Activated naive CD4-positive, alpha-beta T cell treated with anti-CD3 and anti-CD28 coated beads for 36 hours (primary cell): Measurements from ENCODE around the gene TAS1R3. TPM values are rescaled to one million over a fixed set of nuclear protein-coding genes. Genes with fewer than 3 reads are reported as not detected.
A peak's percentile ranks its signal among the peaks of the same experiment; 100 is the strongest.

Experiments
- CTCF ChIA-PET: fragments of 350-600 bp; sonication (Branson Sonifier 250); formaldehyde crosslinking; loops from one replicate; lab custom pipeline; 2021; ENCODE audit warnings: antibody characterized with exemption; lab: Charles Lee
- DNase-seq: peaks from one replicate; pipeline ENCODE4 v3.0.0-alpha.2; 2020
- H3K27ac Mint-ChIP-seq: one replicate; pipeline ENCODE4 v1.8.0; 2021; ENCODE audit warnings: mild to moderate bottlenecking, mixed read lengths
- H3K27me3 Mint-ChIP-seq: one replicate; pipeline ENCODE4 v1.8.0; 2021; ENCODE audit warnings: low read depth, mixed read lengths
- H3K36me3 Mint-ChIP-seq: one replicate; pipeline ENCODE4 v1.8.0; 2021; ENCODE audit warnings: low read depth, mixed read lengths
- H3K4me1 Mint-ChIP-seq: one replicate; pipeline ENCODE4 v1.8.0; 2021; ENCODE audit warnings: low read depth, mixed read lengths
- H3K4me3 Mint-ChIP-seq: one replicate; pipeline ENCODE4 v1.8.0; 2021; ENCODE audit warnings: mild to moderate bottlenecking, moderate library complexity, mixed read lengths
- H3K9me3 Mint-ChIP-seq: one replicate; pipeline ENCODE4 v1.8.0; 2021; ENCODE audit warnings: mixed read lengths
- intact Hi-C: fragments of 100-400 bp; cut with micrococcal nuclease; formaldehyde crosslinking; loops from one replicate; pipeline ENCODE4 v1.15.1; 2023
- total RNA-seq, 2 experiments: library from RNA; stranded (reverse); gene quantifications; one replicate each; pipeline ENCODE4 v1.2.3, GENCODE V29; 2021

Gene TAS1R3
- total RNA-seq, 2 experiments from 2014 or later, result 0.10 to 0.14 TPM

DNA sequence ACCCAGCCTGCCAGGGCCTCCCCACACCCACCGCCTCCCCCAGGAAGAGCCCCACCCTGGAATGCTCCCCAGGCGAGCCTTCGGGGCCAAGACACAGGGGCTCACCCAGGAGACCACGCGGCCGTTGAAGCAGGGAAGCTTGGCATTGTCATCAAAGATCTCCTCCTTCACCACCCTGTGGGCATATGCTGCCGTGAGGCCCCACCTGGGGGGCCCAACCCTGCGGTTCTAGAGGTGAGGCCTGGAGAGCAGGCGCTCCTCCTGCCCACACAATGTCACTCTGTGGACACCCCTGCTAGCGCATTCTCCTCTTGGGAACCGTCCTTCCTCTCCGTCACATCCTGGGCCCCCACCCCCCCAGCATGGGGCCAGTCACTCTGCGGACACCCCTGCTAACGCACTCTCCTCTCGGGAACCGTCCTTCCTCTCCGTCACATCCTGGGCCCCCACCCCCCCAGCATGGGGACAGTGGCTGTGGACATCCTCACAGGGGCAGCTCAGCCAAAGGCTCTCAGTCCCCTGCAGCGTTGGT, 11.6 kb downstream of the TAS1R3 start:
- no peak overlapping the region for H3K4me3 Mint-ChIP-seq
- no peak overlapping the region for H3K27ac Mint-ChIP-seq
- CTCF ChIA-PET, result interaction anchor here (1.4 kb wide), 1 partner anchor 29 kb away, joined by 4 read pairs; no protein-coding TSS in a partner anchor
- no peaks in the 10 kb centered on the region for H3K27me3 Mint-ChIP-seq
- intact Hi-C loops, result no loop called here
- H3K9me3 Mint-ChIP-seq, result no peaks in the 10 kb centered on the region
- no peak for DNase-seq
- peaks cover 21% of the 10 kb centered on the region for H3K4me1 Mint-ChIP-seq
- peaks cover 15% of the 10 kb centered on the region for H3K36me3 Mint-ChIP-seq

- CTCF ChIA-PET, result interaction anchor here (1.4 kb wide), 1 partner anchor 28 kb away, joined by 4 read pairs; no protein-coding TSS in a partner anchor
- Mint-ChIP-seq H3K4me3 (no peak overlapping the region), H3K4me1 (peaks cover 23% of the 10 kb centered on the region), H3K27me3 (no peaks in the 10 kb centered on the region), H3K27ac (no peak overlapping the region), H3K36me3 (peaks cover 12% of the 10 kb centered on the region), H3K9me3 (no peaks in the 10 kb centered on the region)
- intact Hi-C loops, result no loop called here
- no peak for DNase-seq
These were observed 12.8 kb downstream of the TAS1R3 start for GRCh38 chr1:1343811-1344421.

DNA sequence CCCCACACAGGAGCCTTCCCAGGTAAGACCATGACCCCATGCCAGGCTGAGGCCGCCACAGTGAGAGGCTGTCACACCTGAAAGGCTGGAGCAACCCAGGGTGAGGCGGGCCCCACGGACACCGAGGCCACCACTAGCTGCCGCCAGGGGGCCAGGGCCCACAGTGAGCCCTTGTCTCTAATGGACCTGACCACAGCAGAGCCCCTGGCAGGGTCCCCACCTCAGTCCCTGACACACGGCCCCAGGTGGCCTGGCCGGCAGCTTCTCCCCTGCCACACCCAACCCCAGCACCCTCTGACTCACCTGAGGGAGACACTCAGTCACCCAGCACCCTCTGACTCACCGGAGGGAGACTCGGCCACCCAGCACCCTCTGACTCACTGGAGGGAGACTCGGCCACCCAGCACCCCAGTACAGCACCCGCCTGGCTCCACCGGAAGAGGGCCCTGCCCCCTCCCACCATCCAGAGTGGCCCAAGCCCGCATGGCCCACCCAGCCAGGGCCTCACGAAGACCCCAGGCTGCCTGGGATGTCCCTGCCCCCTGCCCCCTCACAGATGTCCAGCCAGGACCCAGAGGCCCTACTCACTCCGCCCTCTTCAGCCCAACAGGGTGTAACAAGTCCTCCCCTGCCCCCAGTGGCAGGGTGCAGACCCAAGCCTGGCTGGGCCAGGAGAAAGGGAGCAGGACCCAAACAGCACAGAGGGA, 13.7 kb downstream of the TAS1R3 start:
- H3K27ac Mint-ChIP-seq, result no peak overlapping the region
- DNase-seq, result peak; percentile 55

GRCh38 chr1:1345384-1345783, 14.3 kb downstream of the TAS1R3 start:
- H3K9me3 Mint-ChIP-seq, result no peaks in the 10 kb centered on the region
- peaks cover 23% of the 10 kb centered on the region for H3K4me1 Mint-ChIP-seq
- intact Hi-C loops, result no loop called here
- H3K27ac Mint-ChIP-seq, result no peak overlapping the region
- CTCF ChIA-PET, result interaction anchor here (0.9 to 1.3 kb wide), 2 partner anchors 26 to 27 kb away, joined by 3 read pairs; no protein-coding TSS in a partner anchor
- H3K36me3 Mint-ChIP-seq, result peaks cover 10% of the 10 kb centered on the region
- DNase-seq, result no peak
- H3K27me3 Mint-ChIP-seq, result no peaks in the 10 kb centered on the region
- H3K4me3 Mint-ChIP-seq, result no peak overlapping the region

More for the DNA sequence above, 13.7 kb downstream of the TAS1R3 start:
- Mint-ChIP-seq H3K4me3 (no peak overlapping the region), H3K36me3 (peaks cover 11% of the 10 kb centered on the region), H3K4me1 (peaks cover 23% of the 10 kb centered on the region), H3K9me3 (no peaks in the 10 kb centered on the region), H3K27me3 (no peaks in the 10 kb centered on the region)
- CTCF ChIA-PET, result interaction anchor here (1.3 kb wide), 1 partner anchor 26 kb away, joined by 3 read pairs; no protein-coding TSS in a partner anchor
- intact Hi-C loops, result no loop called here

GRCh38 chr1:1345860-1346500, 14.9 kb downstream of the TAS1R3 start:
- no peak overlapping the region for H3K27ac Mint-ChIP-seq
- CTCF ChIA-PET, result interaction anchor here (0.8 to 1.3 kb wide), 3 partner anchors 25 to 39 kb away, joined by 3 to 5 read pairs (median 3); partner anchors contain the start of gene ACAP3
- intact Hi-C loops, result loop anchor here (2.0 kb wide), 1 partner anchor 165 kb away; no protein-coding TSS in a partner anchor
- H3K4me3 Mint-ChIP-seq, result no peak overlapping the region
- no peaks in the 10 kb centered on the region for H3K9me3 Mint-ChIP-seq
- peaks cover 23% of the 10 kb centered on the region for H3K4me1 Mint-ChIP-seq
- DNase-seq, result no peak
- no peaks in the 10 kb centered on the region for H3K27me3 Mint-ChIP-seq
- peaks cover 4% of the 10 kb centered on the region for H3K36me3 Mint-ChIP-seq

GRCh38 chr1:1346501-1346890, 15.4 kb downstream of the TAS1R3 start:
- Mint-ChIP-seq H3K4me1 (peaks cover 23% of the 10 kb centered on the region), H3K27me3 (no peaks in the 10 kb centered on the region), H3K4me3 (no peak overlapping the region), H3K27ac (no peak overlapping the region), H3K36me3 (no peaks in the 10 kb centered on the region), H3K9me3 (no peaks in the 10 kb centered on the region)
- intact Hi-C loops, result loop anchor here (2.0 kb wide), 1 partner anchor 164 kb away; no protein-coding TSS in a partner anchor
- CTCF ChIA-PET, result interaction anchor here (0.8 to 0.9 kb wide), 2 partner anchors 26 to 39 kb away, joined by 3 to 5 read pairs; partner anchors contain the start of gene ACAP3
- no peak for DNase-seq

GRCh38 chr1:1347026-1347595, 16.0 kb downstream of the TAS1R3 start:
- Mint-ChIP-seq H3K36me3 (no peaks in the 10 kb centered on the region), H3K27me3 (no peaks in the 10 kb centered on the region), H3K4me1 (peaks cover 23% of the 10 kb centered on the region), H3K9me3 (no peaks in the 10 kb centered on the region), H3K27ac (no peak overlapping the region), H3K4me3 (peak overlapping the region; percentile 76)
- intact Hi-C loops, result loop anchor here (2.0 kb wide), 1 partner anchor 164 kb away; no protein-coding TSS in a partner anchor
- no peak for DNase-seq
- CTCF ChIA-PET, result interaction anchor here (0.8 kb wide), 1 partner anchor 40 kb away, joined by 5 read pairs; the partner anchor contains the start of gene ACAP3

DNA sequence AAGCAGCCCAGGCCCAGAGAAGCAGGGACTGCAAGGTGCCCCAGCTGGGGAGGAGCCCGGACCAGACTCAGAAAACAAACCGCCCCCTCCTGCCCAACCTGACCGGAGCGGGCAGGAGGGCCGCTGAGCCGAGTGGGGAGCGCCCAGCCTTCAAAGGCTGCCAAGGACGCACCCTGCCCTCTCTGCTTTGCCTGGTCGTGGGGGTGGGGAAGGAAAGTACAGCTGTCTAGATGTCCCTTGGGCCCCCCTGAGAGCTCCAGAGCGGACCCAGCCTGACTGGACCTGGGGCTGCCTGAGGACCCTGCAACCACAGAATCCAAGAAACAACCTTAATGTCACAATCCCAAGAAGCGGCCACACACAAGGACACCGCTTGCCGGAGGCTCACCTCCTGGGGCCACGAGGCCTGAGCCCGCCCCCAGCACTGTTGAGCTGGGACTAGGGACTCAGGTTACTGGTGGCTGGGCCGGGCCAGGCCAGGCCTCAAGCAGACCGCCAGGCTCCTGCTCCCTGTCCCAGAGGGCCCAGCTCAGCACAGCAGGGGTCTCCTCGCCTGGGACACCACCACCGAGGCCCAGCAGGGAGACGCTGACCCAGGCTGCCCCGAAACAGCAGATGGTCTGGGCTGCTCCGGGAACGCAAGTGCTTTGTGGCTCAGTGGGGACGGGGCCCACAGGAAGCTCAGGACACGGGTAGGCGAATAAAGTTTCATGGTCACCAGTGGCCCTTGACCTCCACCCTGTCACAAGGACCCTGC, 16.8 kb downstream of the TAS1R3 start:
- DNase-seq, result no peak
- H3K9me3 Mint-ChIP-seq, result no peaks in the 10 kb centered on the region
- CTCF ChIA-PET, result interaction anchor here (1.0 to 1.5 kb wide), 3 partner anchors 24 to 157 kb away, joined by 3 to 6 read pairs (median 4); partner anchors contain the start of gene AURKAIP1

DNA sequence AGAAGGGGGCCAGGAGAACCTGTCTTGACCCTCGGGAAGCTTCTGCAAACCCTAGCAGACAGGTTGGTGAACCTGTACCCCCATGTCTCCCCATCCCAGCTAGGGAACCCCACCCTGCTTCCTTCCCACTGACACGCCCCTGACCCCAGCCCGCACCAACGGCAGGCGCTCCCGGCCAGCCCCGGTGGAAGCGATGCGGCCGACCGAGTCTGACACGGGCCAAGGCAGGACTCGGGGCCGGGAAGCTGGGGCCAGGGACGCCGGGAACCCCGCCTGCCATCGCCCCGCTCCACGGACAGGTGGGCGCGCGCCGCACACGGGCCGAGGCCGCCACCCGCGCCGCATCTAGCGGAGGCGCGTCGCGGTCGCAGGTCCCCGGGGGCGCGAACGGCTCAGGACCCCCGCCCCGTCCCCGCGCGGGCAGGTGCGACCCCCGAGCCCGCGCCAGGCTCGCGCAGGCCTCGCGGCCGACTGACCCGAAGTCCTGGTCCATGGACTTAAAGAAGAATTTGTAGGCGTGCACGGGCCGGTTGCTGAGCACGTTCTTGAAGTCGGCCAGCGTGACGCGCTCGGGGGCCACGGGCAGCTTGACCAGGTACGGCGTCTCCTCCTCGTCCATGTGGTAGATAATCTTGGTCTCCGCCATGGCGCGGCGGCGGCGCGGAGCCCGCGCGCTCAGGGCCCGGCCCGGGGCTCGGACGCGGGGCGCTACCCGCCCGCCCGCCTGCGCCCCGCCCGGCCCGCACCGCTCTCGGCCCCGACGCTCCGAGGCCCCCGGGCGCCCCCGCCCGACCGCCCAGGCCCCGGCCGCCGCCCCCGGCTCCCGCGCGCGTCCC, 17.6 kb downstream of the TAS1R3 start:
- H3K27ac Mint-ChIP-seq, result no peak overlapping the region
- peak overlapping the region; percentile 76 for H3K4me3 Mint-ChIP-seq
- no peaks in the 10 kb centered on the region for H3K36me3 Mint-ChIP-seq
- H3K27me3 Mint-ChIP-seq, result peaks cover 5% of the 10 kb centered on the region
- H3K4me1 Mint-ChIP-seq, result peaks cover 25% of the 10 kb centered on the region
- no peak for DNase-seq
- CTCF ChIA-PET, result interaction anchor here (1.0 to 1.5 kb wide), 3 partner anchors 23 to 156 kb away, joined by 3 to 6 read pairs (median 4); partner anchors contain the start of gene AURKAIP1
- H3K9me3 Mint-ChIP-seq, result no peaks in the 10 kb centered on the region
- intact Hi-C loops, result loop anchor here (1.0 to 2.0 kb wide), 3 partner anchors 24 to 40 kb away; partner anchors contain the start of genes AURKAIP1, CPTP, INTS11 and PUSL1

More for the DNA sequence above, 16.8 kb downstream of the TAS1R3 start:
- H3K36me3 Mint-ChIP-seq, result no peaks in the 10 kb centered on the region
- peaks cover 3% of the 10 kb centered on the region for H3K27me3 Mint-ChIP-seq
- peaks cover 25% of the 10 kb centered on the region for H3K4me1 Mint-ChIP-seq
- H3K27ac Mint-ChIP-seq, result no peak overlapping the region
- intact Hi-C loops, result loop anchor here (2.0 kb wide), 2 partner anchors 23 to 163 kb away; partner anchors contain the start of genes CPTP and INTS11
- H3K4me3 Mint-ChIP-seq, result peak overlapping the region; percentile 76

- Mint-ChIP-seq H3K27me3 (peaks cover 12% of the 10 kb centered on the region), H3K4me3 (peak within 1 kb of the TSS; percentile 76)
- intact Hi-C loops, result loop anchor here (1.0 to 2.0 kb wide), 3 partner anchors 25 to 41 kb away; partner anchors contain the start of genes AURKAIP1, CPTP, INTS11 and PUSL1
These were observed 18.4 kb downstream of the TAS1R3 start, which contains the start of gene DVL1 for GRCh38 chr1:1349256-1350012. Gene DVL1 (minus strand): TSS chr1:1349418. CDS start chr1:1349065, 353 bp downstream.

More at GRCh38 chr1:1349256-1350012, 18.4 kb downstream of the TAS1R3 start, which contains the start of gene DVL1:
- CTCF ChIA-PET, result no interaction called here
- no peaks in the 10 kb centered on the region for H3K9me3 Mint-ChIP-seq
- H3K4me1 Mint-ChIP-seq, result peaks cover 28% of the 10 kb centered on the region
- no peaks in the 10 kb centered on the region for H3K36me3 Mint-ChIP-seq
- H3K27ac Mint-ChIP-seq, result no peak within 1 kb of the TSS
- DNase-seq, result peak; percentile 79
